SW 1271 (cell line): ENCODE data around the gene SLC38A10.

Source experiments
- DNase-seq, 2 experiments: peaks; one replicate each; lab custom pipeline; 2025; lab: John Stamatoyannopoulos, UW

The SLC38A10 gene

GRCh38 chr17:81298991-81299738 is 4.1 kb upstream of the SLC38A10 start:
- no peak for DNase-seq

GRCh38 chr17:81298325-81298990 is 3.4 kb upstream of the SLC38A10 start:
- no peak for DNase-seq

- peak; percentile 38 to 65 for DNase-seq
Observed at GRCh38 chr17:81295676-81296381, 722 bp upstream of the SLC38A10 start.

- DNase-seq: no peak
Observed at GRCh38 chr17:81294512-81295030, 536 bp downstream of the SLC38A10 start.

GRCh38 chr17:81292450-81292849 is 2.7 kb downstream of the SLC38A10 start:
- DNase-seq: no peak

GRCh38 chr17:81291662-81292061 is 3.4 kb downstream of the SLC38A10 start:
- DNase-seq: peak in 1 of 2 experiments; percentile 13

GRCh38 chr17:81290230-81290629 is 4.9 kb downstream of the SLC38A10 start:
- no peak for DNase-seq

- DNase-seq: no peak
Observed at GRCh38 chr17:81289627-81290026, 5.5 kb downstream of the SLC38A10 start.

GRCh38 chr17:81288715-81289114 is 6.4 kb downstream of the SLC38A10 start:
- DNase-seq: no peak

- DNase-seq: no peak
Observed at GRCh38 chr17:81287741-81288430, 7.2 kb downstream of the SLC38A10 start.

- DNase-seq: no peak
Observed at GRCh38 chr17:81287152-81287551, 8.0 kb downstream of the SLC38A10 start.

GRCh38 chr17:81286491-81287145 is 8.5 kb downstream of the SLC38A10 start:
- no peak for DNase-seq

GRCh38 chr17:81285894-81286293 is 9.2 kb downstream of the SLC38A10 start:
- no peak for DNase-seq

- no peak for DNase-seq
Observed at GRCh38 chr17:81285179-81285878, 9.8 kb downstream of the SLC38A10 start.

GRCh38 chr17:81282876-81283275 is 12.2 kb downstream of the SLC38A10 start:
- no peak for DNase-seq

- no peak for DNase-seq
Observed at GRCh38 chr17:81282141-81282540, 13.0 kb downstream of the SLC38A10 start.

GRCh38 chr17:81280571-81280970 is 14.5 kb downstream of the SLC38A10 start:
- no peak for DNase-seq

GRCh38 chr17:81279278-81280275 is 15.5 kb downstream of the SLC38A10 start:
- DNase-seq: no peak

GRCh38 chr17:81278831-81279230 is 16.3 kb downstream of the SLC38A10 start:
- DNase-seq: no peak
